GM12878 (cell line): ENCODE results near the gene MEF2C.
A peak's percentile ranks its signal among the peaks of the same experiment; 100 is the strongest.

ENCODE experiments used
- BHLHE40 ChIP-seq, 2 experiments: fragments of 450-650 bp in 1 of 2; IDR thresholded peaks; 2 replicates each; pipeline ENCODE4 v1.6.1; 2011 to 2017; ENCODE audit warnings: low read depth in 2 of 2, borderline replicate concordance in 1 of 2, improper control_type of control experiment in 1 of 2, low read length in 1 of 2, mild to moderate bottlenecking in 1 of 2
- CEBPZ ChIP-seq: fragments of 150-350 bp; IDR thresholded peaks from 2 replicates; pipeline ENCODE4 v1.6.1; 2016; ENCODE audit warnings: low read depth, low read length
- CTCF ChIP-seq, 3 experiments: IDR thresholded peaks in 2 of 3; conservative IDR thresholded peaks in 1 of 3; 2 replicates each; pipeline ENCODE4 v1.5.1; 2011; ENCODE audit warnings: low read depth in 3 of 3, low read length in 3 of 3, mild to moderate bottlenecking in 3 of 3, control low read depth in 2 of 3, moderate library complexity in 2 of 3, inconsistent platforms in 1 of 3, mixed read lengths in 1 of 3; ENCODE audit not compliant: control insufficient read depth in 2 of 3, insufficient read depth in 1 of 3; ENCODE audit errors: extremely low read depth in 1 of 3
- EZH2 ChIP-seq: IDR thresholded peaks from 2 replicates; pipeline ENCODE4 v1.6.1; 2012; ENCODE audit warnings: low read depth, mild to moderate bottlenecking, control low read depth, inconsistent platforms, low read length, borderline replicate concordance; ENCODE audit not compliant: control insufficient read depth
- HCFC1 ChIP-seq: fragments of 150-350 bp; IDR thresholded peaks from 2 replicates; pipeline ENCODE4 v1.6.1; 2014; ENCODE audit warnings: low read length
- MXI1 ChIP-seq: fragments of 150-350 bp; IDR thresholded peaks from 2 replicates; pipeline ENCODE4 v1.6.1; 2011; ENCODE audit warnings: low read depth, mild to moderate bottlenecking, inconsistent platforms, low read length, improper control_type of control experiment
- NRF1 ChIP-seq: conservative IDR thresholded peaks from 2 replicates; pipeline ENCODE4 v1.6.1; 2011; ENCODE audit warnings: mild to moderate bottlenecking, low read depth, low read length, improper control_type of control experiment
- POLR2AphosphoS5 ChIP-seq: IDR thresholded peaks from 2 replicates; pipeline ENCODE4 v1.6.1; 2011; ENCODE audit warnings: mild to moderate bottlenecking, low read length, inconsistent platforms
- RB1 ChIP-seq: fragments of 450-650 bp; formaldehyde crosslinking; IDR thresholded peaks from 2 replicates; pipeline ENCODE4 v1.6.1; 2017; ENCODE audit warnings: mild to moderate bottlenecking, borderline replicate concordance
- REST ChIP-seq: IDR thresholded peaks from 2 replicates; pipeline ENCODE4 v1.6.1; 2012; ENCODE audit warnings: mild to moderate bottlenecking, low read depth, low read length
- TAF1 ChIP-seq: IDR thresholded peaks from 2 replicates; pipeline ENCODE4 v1.6.1; 2011; ENCODE audit warnings: mild to moderate bottlenecking, low read depth, low read length, borderline replicate concordance
- ZNF274 ChIP-seq: IDR thresholded peaks from one replicate; pipeline ENCODE4 v1.8.0; 2011; ENCODE audit not compliant: insufficient read length, insufficient read depth

GRCh38 chr5:88883059-88883835 is at the start of gene MEF2C:
- no peak for TF ChIP-seq CTCF (IDR thresholded peaks at IDR 0.05 in 2 of 3, conservative IDR thresholded peaks at IDR 0.05 in 1 of 3; ENCODE audit: control insufficient read depth in 2 of 3, extremely low read depth in 1 of 3, insufficient read depth in 1 of 3, low read depth in 3 of 3, low read length in 3 of 3)
- no peak; the same call in 1 of the 2 replicates for TF ChIP-seq HCFC1
- TF ChIP-seq BHLHE40 (IDR thresholded peaks at IDR 0.05; ENCODE audit: borderline replicate concordance in 1 of 2, low read depth in 2 of 2, low read length in 1 of 2): no peak; a peak in 1 of 4 replicates
- TF ChIP-seq CEBPZ: no peak
- TF ChIP-seq POLR2AphosphoS5: peak; percentile 96
- peak; percentile 42; the same call in 1 of the 2 replicates for TF ChIP-seq REST
- TF ChIP-seq EZH2: no peak
- peak; percentile 99 for TF ChIP-seq TAF1
- no peak; the same call in none of the 2 replicates for TF ChIP-seq MXI1
- no peak for TF ChIP-seq NRF1
- TF ChIP-seq ZNF274: no peak
- peak; percentile 16; the same call in 1 of the 2 replicates for TF ChIP-seq RB1
